SK-N-SH treated with all-trans-retinoic acid at 6 μM for 48 hours (cell line): ENCODE data around the gene RWDD4.

Source experiments
- ATAC-seq: fragments of 200-7000 bp; cut with Tn5 transposase; 3 replicates; pipeline ENCODE4 v1.9.1; 2020; ENCODE audit warnings: mild to moderate bottlenecking, moderate library complexity
- ARNTL ChIP-seq: fragments of 450-650 bp; formaldehyde crosslinking; IDR thresholded peaks from 2 replicates; pipeline ENCODE4 v1.5.0; 2020; ENCODE audit warnings: low read depth, mild to moderate bottlenecking, moderate library complexity, borderline replicate concordance
- BACH2 ChIP-seq: fragments of 250-450 bp; sonication (Bioruptor Pico); IDR thresholded peaks from 2 replicates; pipeline ENCODE4 v1.9.0; 2021; ENCODE audit warnings: mild to moderate bottlenecking, borderline replicate concordance
- CREB5 ChIP-seq: fragments of 250-450 bp; sonication (Bioruptor Pico); IDR thresholded peaks from 2 replicates; pipeline ENCODE4 v1.5.1; 2020; ENCODE audit warnings: low read depth, mild to moderate bottlenecking, moderate library complexity
- CSDC2 ChIP-seq: fragments of 250-450 bp; sonication (Bioruptor Pico); IDR thresholded peaks from 2 replicates; pipeline ENCODE4 v1.5.0; 2020; ENCODE audit warnings: mild to moderate bottlenecking, moderate library complexity
- CSRNP3 ChIP-seq: fragments of 250-450 bp; sonication (Bioruptor Pico); IDR thresholded peaks from 2 replicates; pipeline ENCODE4 v1.5.1; 2021; ENCODE audit warnings: mild to moderate bottlenecking, moderate library complexity
- ESRRG ChIP-seq: fragments of 250-450 bp; sonication (Bioruptor Pico); IDR thresholded peaks from 2 replicates; pipeline ENCODE4 v1.6.1; 2021; ENCODE audit warnings: mild to moderate bottlenecking
- GLIS3 ChIP-seq: fragments of 250-450 bp; sonication (Bioruptor Pico); IDR thresholded peaks from 2 replicates; pipeline ENCODE4 v1.5.0; 2020; ENCODE audit warnings: mild to moderate bottlenecking, moderate library complexity
- ISL1 ChIP-seq: fragments of 250-450 bp; sonication (Bioruptor Pico); IDR thresholded peaks from 2 replicates; pipeline ENCODE4 v2.1.2; 2022; ENCODE audit warnings: mild to moderate bottlenecking, moderate library complexity
- OSR1 ChIP-seq: fragments of 250-450 bp; sonication (Bioruptor Pico); IDR thresholded peaks from 2 replicates; pipeline ENCODE4 v1.8.0; 2022; ENCODE audit warnings: moderate library complexity, mild to moderate bottlenecking, inconsistent platforms
- PPARA ChIP-seq: fragments of 250-450 bp; sonication (Bioruptor Pico); IDR thresholded peaks from 2 replicates; pipeline ENCODE4 v1.5.0; 2020; ENCODE audit warnings: mild to moderate bottlenecking, borderline replicate concordance
- RARB ChIP-seq: fragments of 250-450 bp; sonication (Bioruptor Pico); IDR thresholded peaks from 2 replicates; pipeline ENCODE4 v1.8.0; 2021; ENCODE audit warnings: mild to moderate bottlenecking, moderate library complexity
- SNAI2 ChIP-seq: fragments of 250-450 bp; sonication (Bioruptor Pico); IDR thresholded peaks from 2 replicates; pipeline ENCODE4 v1.5.0; 2020; ENCODE audit warnings: mild to moderate bottlenecking, moderate library complexity
- TCF4 ChIP-seq: fragments of 250-450 bp; sonication (Bioruptor Pico); IDR thresholded peaks from 2 replicates; pipeline ENCODE4 v1.8.0; 2021; ENCODE audit warnings: mild to moderate bottlenecking, moderate library complexity, borderline replicate concordance
- TOX ChIP-seq: fragments of 250-450 bp; sonication (Bioruptor Pico); IDR thresholded peaks from 2 replicates; pipeline ENCODE4 v1.8.0; 2021; ENCODE audit warnings: mild to moderate bottlenecking, moderate library complexity, borderline replicate concordance
- ZC3H10 ChIP-seq: fragments of 250-450 bp; sonication (Bioruptor Pico); IDR thresholded peaks from 2 replicates; pipeline ENCODE4 v1.5.1; 2021; ENCODE audit warnings: mild to moderate bottlenecking, moderate library complexity
- ZFP3 ChIP-seq: fragments of 250-450 bp; sonication (Bioruptor Pico); IDR thresholded peaks from 2 replicates; pipeline ENCODE4 v1.5.0; 2020; ENCODE audit warnings: mild to moderate bottlenecking, moderate library complexity
- ZFP30 ChIP-seq: fragments of 450-650 bp; formaldehyde crosslinking; IDR thresholded peaks from 2 replicates; pipeline ENCODE4 v1.5.0; 2022; ENCODE audit warnings: mild to moderate bottlenecking, moderate library complexity
- ZNF565 ChIP-seq: fragments of 450-650 bp; formaldehyde crosslinking; conservative IDR thresholded peaks from 2 replicates; pipeline ENCODE4 v1.5.0; 2020; ENCODE audit warnings: low read depth, mild to moderate bottlenecking, moderate library complexity
- ZNF8 ChIP-seq: fragments of 450-650 bp; formaldehyde crosslinking; IDR thresholded peaks from 2 replicates; pipeline ENCODE4 v1.5.0; 2020; ENCODE audit warnings: mild to moderate bottlenecking, moderate library complexity
- TF ChIP-seq, protein P1 (sequence below): fragments of 250-450 bp; sonication (Bioruptor Pico); IDR thresholded peaks from 2 replicates; pipeline ENCODE4 v1.8.0; 2020; ENCODE audit warnings: mild to moderate bottlenecking, moderate library complexity, borderline replicate concordance
- TF ChIP-seq, protein P2 (sequence below): fragments of 250-450 bp; sonication (Bioruptor Pico); IDR thresholded peaks from 2 replicates; pipeline ENCODE4 v1.8.0; 2021; ENCODE audit warnings: low read depth, mild to moderate bottlenecking, moderate library complexity, borderline replicate concordance

The RWDD4 gene

GRCh38 chr4:183638436-183638835 lies 20.5 kb downstream of the RWDD4 start:
- no peak for ATAC-seq
- TF ChIP-seq TCF4 (CRISPR knock-in tag), result no peak
- TF ChIP-seq CREB5 (CRISPR knock-in tag), result no peak
- no peak for TF ChIP-seq ZC3H10 (CRISPR knock-in tag)
- TF ChIP-seq, protein P1, sequence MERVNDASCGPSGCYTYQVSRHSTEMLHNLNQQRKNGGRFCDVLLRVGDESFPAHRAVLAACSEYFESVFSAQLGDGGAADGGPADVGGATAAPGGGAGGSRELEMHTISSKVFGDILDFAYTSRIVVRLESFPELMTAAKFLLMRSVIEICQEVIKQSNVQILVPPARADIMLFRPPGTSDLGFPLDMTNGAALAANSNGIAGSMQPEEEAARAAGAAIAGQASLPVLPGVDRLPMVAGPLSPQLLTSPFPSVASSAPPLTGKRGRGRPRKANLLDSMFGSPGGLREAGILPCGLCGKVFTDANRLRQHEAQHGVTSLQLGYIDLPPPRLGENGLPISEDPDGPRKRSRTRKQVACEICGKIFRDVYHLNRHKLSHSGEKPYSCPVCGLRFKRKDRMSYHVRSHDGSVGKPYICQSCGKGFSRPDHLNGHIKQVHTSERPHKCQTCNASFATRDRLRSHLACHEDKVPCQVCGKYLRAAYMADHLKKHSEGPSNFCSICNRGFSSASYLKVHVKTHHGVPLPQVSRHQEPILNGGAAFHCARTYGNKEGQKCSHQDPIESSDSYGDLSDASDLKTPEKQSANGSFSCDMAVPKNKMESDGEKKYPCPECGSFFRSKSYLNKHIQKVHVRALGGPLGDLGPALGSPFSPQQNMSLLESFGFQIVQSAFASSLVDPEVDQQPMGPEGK, result no peak
- no peak for TF ChIP-seq ESRRG (CRISPR knock-in tag)
- no peak for TF ChIP-seq ZNF8
- TF ChIP-seq, all 23 proteins: peak for 0

DNA sequence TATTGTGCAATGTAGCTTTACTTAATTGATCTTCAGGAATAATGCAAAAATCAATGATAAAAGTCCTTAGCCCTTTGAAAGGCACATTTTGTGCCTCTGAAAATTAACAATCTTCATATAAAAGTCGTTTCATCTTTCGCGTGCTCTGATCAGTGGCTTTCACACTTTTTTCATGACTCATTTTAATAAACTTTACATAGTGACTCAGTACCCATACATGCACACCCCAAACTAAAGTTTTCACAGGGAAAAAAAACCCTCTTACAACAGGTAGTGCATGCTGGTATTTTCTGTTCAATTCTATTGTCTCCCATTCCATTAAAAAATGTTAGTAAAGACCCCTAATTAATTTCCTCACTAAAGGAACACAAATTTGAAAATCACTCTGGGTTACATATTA lies 21.5 kb downstream of the RWDD4 start:
- no peak for ATAC-seq

GRCh38 chr4:183636923-183637322 lies 22.1 kb downstream of the RWDD4 start:
- TF ChIP-seq SNAI2 (CRISPR knock-in tag), result no peak
- TF ChIP-seq ZNF565 (CRISPR knock-in tag), result no peak
- TF ChIP-seq CREB5 (CRISPR knock-in tag), result no peak
- no peak for ATAC-seq

More for the DNA sequence above, 21.5 kb downstream of the RWDD4 start:
- TF ChIP-seq SNAI2 (CRISPR knock-in tag) (no peak), ZFP3 (no peak), TOX (CRISPR knock-in tag) (no peak), BACH2 (no peak), ZNF565 (CRISPR knock-in tag) (no peak), ISL1 (no peak), ARNTL (no peak), TCF4 (CRISPR knock-in tag) (no peak), GLIS3 (CRISPR knock-in tag) (no peak), PPARA (no peak), RARB (no peak), ZFP30 (no peak), ZC3H10 (CRISPR knock-in tag) (no peak), CSDC2 (no peak), ZNF8 (no peak), CREB5 (CRISPR knock-in tag) (no peak)
- TF ChIP-seq, protein P2, sequence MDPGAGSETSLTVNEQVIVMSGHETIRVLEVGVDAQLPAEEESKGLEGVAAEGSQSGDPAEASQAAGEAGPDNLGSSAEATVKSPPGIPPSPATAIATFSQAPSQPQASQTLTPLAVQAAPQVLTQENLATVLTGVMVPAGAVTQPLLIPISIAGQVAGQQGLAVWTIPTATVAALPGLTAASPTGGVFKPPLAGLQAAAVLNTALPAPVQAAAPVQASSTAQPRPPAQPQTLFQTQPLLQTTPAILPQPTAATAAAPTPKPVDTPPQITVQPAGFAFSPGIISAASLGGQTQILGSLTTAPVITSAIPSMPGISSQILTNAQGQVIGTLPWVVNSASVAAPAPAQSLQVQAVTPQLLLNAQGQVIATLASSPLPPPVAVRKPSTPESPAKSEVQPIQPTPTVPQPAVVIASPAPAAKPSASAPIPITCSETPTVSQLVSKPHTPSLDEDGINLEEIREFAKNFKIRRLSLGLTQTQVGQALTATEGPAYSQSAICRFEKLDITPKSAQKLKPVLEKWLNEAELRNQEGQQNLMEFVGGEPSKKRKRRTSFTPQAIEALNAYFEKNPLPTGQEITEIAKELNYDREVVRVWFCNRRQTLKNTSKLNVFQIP (CRISPR knock-in tag), result no peak

DNA sequence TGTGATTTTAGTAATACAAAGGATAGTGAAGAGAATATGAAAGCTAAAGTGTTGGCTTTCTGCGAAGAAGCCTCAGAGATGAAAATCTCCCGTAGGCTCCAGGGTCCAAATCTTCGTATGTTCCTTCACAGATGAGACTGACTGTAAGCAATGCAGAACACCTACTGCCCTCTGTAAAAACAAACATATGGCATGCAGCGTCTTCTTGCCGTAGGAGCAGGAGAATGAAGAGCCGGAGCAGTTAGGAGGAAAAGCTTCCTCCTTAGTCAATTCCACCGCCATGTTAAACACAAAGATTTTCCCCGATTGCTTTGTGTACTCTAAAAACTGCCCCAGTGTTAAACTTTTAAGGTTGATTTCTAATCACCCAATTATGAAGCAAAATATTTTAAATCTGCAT lies 22.5 kb downstream of the RWDD4 start:
- ATAC-seq, result no peak
- TF ChIP-seq ESRRG (CRISPR knock-in tag) (no peak), GLIS3 (CRISPR knock-in tag) (no peak), TCF4 (CRISPR knock-in tag) (no peak), ZNF565 (CRISPR knock-in tag) (no peak), CSRNP3 (no peak), OSR1 (CRISPR knock-in tag) (no peak), BACH2 (no peak), ZFP30 (no peak), RARB (no peak), ISL1 (no peak), ZC3H10 (CRISPR knock-in tag) (no peak), SNAI2 (CRISPR knock-in tag) (no peak)
- TF ChIP-seq, protein P1, result no peak
- TF ChIP-seq, protein P2 (CRISPR knock-in tag), result no peak
